Hepatocyte (in vitro differentiated cells): ENCODE measurements around the gene MAP3K4.

Experiments
- CTCF ChIP-seq: fragments of 200-600 bp; sonication (generic); IDR thresholded peaks from 2 replicates; pipeline ENCODE4 v1.5.1; 2016; ENCODE audit warnings: antibody characterized with exemption, mild to moderate bottlenecking; ENCODE audit not compliant: poor library complexity
- EZH2 ChIP-seq: fragments of 200-600 bp; sonication (generic); IDR thresholded peaks from 2 replicates; pipeline ENCODE4 v1.6.1; 2016; ENCODE audit warnings: antibody characterized with exemption, mild to moderate bottlenecking, borderline replicate concordance

GRCh38 chr6:161091151-161091550 is 99.6 kb downstream of the MAP3K4 start:
- no peak for TF ChIP-seq EZH2
- no peak for TF ChIP-seq CTCF
